Heart right ventricle (tissue), 16 donors: ENCODE results near the gene GRIN2A. TPM values are rescaled to one million over a fixed set of nuclear protein-coding genes. Genes with fewer than 3 reads are reported as not detected.

Source experiments
- ATAC-seq, 8 donors: fragments of 200-7000 bp; cut with Tn5 transposase; one replicate each; pipeline ENCODE4 v1.9.1; 2020; ENCODE audit warnings: mild to moderate bottlenecking in 8 of 8, moderate library complexity in 8 of 8, moderate number of reproducible peaks in 1 of 8
- DNase-seq, 2 donors: peaks; one replicate each; pipeline ENCODE4 v3.0.0-alpha.2; 2020
- H3K27ac ChIP-seq, 10 donors: fragments of 200-600 bp; sonication (generic) in 2 of 10; one replicate each; pipeline versions ENCODE4 v1.5.0 to v1.8.0; 2020 to 2022; ENCODE audit warnings: mild to moderate bottlenecking in 3 of 10
- H3K27me3 ChIP-seq, 7 donors: fragments of 200-600 bp; one replicate each; pipeline ENCODE4 v1.8.0; 2021 to 2022; ENCODE audit warnings: mild to moderate bottlenecking in 2 of 7
- H3K36me3 ChIP-seq, 9 donors: fragments of 200-600 bp; sonication (generic) in 1 of 9; one replicate each; pipeline versions ENCODE4 v1.5.0 to v1.8.0; 2020 to 2022; ENCODE audit warnings: mild to moderate bottlenecking in 2 of 9
- H3K4me1 ChIP-seq, 9 donors: fragments of 200-600 bp; sonication (generic) in 1 of 9; one replicate each; pipeline versions ENCODE4 v1.5.0 to v1.8.0; 2020 to 2022; ENCODE audit warnings: mild to moderate bottlenecking in 4 of 9
- H3K4me3 ChIP-seq, 10 donors: fragments of 200-600 bp; sonication (generic) in 2 of 10; one replicate each; pipeline versions ENCODE4 v1.5.0 to v1.8.0; 2020 to 2022; ENCODE audit warnings: mild to moderate bottlenecking in 7 of 10, moderate library complexity in 2 of 10
- H3K9me3 ChIP-seq, 11 donors: fragments of 200-600 bp in 10 of 11; sonication (generic) in 2 of 11; one replicate each; pipeline versions ENCODE4 v1.5.0 to v1.8.0; 2013 to 2022; ENCODE audit warnings: mild to moderate bottlenecking in 2 of 11, control low read depth in 1 of 11, moderate library complexity in 1 of 11
- CTCF ChIP-seq, 9 donors: fragments of 200-600 bp; sonication (generic) in 2 of 9; IDR thresholded peaks; one replicate each; pipeline versions ENCODE4 v1.5.0 to v1.8.0; 2021 to 2022; ENCODE audit warnings: antibody characterized with exemption in 9 of 9, mild to moderate bottlenecking in 5 of 9, moderate library complexity in 1 of 9
- WGBS, 2 donors: extraction: QIAGEN DNeasy Blood & Tissue Kit; methylation state at CpG; one replicate each; pipeline ENCODE4 v1.1.7; 2013; ENCODE audit warnings: inconsistent platforms in 1 of 2; 5-methylcytosine and 5-hydroxymethylcytosine counted together
- intact Hi-C, 10 donors: fragments of 100-400 bp; cut with DNase I; formaldehyde crosslinking; loops; one replicate each; pipeline versions ENCODE4 v1.11.1 to v1.14.2; 2022
- polyA plus RNA-seq, 2 donors: library from polyadenylated mRNA; stranded (reverse); fragments of 200-250 nt; gene quantifications; one replicate each; pipeline ENCODE4 v1.2.3, GENCODE V29; 2013
- total RNA-seq, 10 donors: library from RNA; stranded (reverse); fragmentation: NEBNext Ultra II Directional in 3 of 10; extraction: Animal tissue kit (Norgen Biotek cat#: 25700) in 3 of 10; gene quantifications; one replicate each; pipeline versions ENCODE4 v1.2.1 to v1.2.4, GENCODE V29; 2021 to 2023
- donor health status: Arrhythmogenic right ventricular cardiomyopathy.
- donor health status: ischemic (EF 13 %, LVEDD 7.1; RV severe dilation, severe dysfunction).
- donor health status: healthy with polysubstance abuse.
- donor health status: DM: no; HTN: yes; CAD: no.
- donor health status: DM: no; HTN: no; CAD: no.
- donor health status: ischemic (EF 25% LVEDD 6.9; RV normal size, moderate dysfunction).
- donor health status: ischemic (EF 25% LVEDD 5.7; RV mildly dilated, moderate dysfunction).
- donor health status: healthy.
- donor health status: DM: yes; HTN: yes; CAD: no.
- donor health status: Ischemic cardiomyopathy.
- donor health status: ischemic (EF 35%, LVEDD 5.7; RV mildly dilated, moderate dysfunction).
- donor health status: nonischemic (EF 11% LVEDD 7.7; RV severe dilation, severe dysfunction).
- donor health status: DM: yes; HTN: yes; CAD: no.
- donor health status: PGD.
- donor health status: ischemic (EF 29% LVEDD 5.4; RV normal size, mild dysfunction).
- donor health status: nonischemic (EF 23%, LVEDD 6.1; RV moderate dilation, normal function).

Gene GRIN2A
- total and polyA plus RNA-seq, 12 donors, result 0.01 to 11.7 (median 4.7) TPM

GRCh38 chr16:10003486-10003885 lies 178.7 kb downstream of the GRIN2A start:
- H3K9me3 ChIP-seq, result peaks cover 0 to 18% (median 5%) of the 10 kb centered on the region in 11 donors
- no peak overlapping the region for H3K4me3 ChIP-seq
- peaks cover 0 to 3% (median 0%) of the 10 kb centered on the region in 7 donors for H3K27me3 ChIP-seq
- intact Hi-C loops, result no loop called here
- H3K36me3 ChIP-seq, result no peaks in the 10 kb centered on the region
- ATAC-seq (no peak), DNase-seq (no peak)
- H3K4me1 ChIP-seq, result no peaks in the 10 kb centered on the region
- no peak overlapping the region for H3K27ac ChIP-seq
- WGBS, 2 donors, result 32 to 47% methylated on average over 2 of the region's 2 CpGs
- no peak for TF ChIP-seq CTCF (IDR thresholded peaks at IDR 0.05)

GRCh38 chr16:10001258-10001775 lies 180.9 kb downstream of the GRIN2A start:
- DNase-seq (no peak), ATAC-seq (no peak)
- WGBS, 2 donors, result 49 to 54% methylated on average over 2 of the region's 2 CpGs
- Histone ChIP-seq H3K36me3 (no peaks in the 10 kb centered on the region), H3K27me3 (peaks cover 0 to 4% (median 0%) of the 10 kb centered on the region in 7 donors), H3K27ac (no peak overlapping the region), H3K9me3 (peaks cover 0 to 11% (median 5%) of the 10 kb centered on the region in 11 donors), H3K4me1 (no peaks in the 10 kb centered on the region), H3K4me3 (no peak overlapping the region)
- intact Hi-C loops, result no loop called here
- no peak for TF ChIP-seq CTCF (IDR thresholded peaks at IDR 0.05)

DNA sequence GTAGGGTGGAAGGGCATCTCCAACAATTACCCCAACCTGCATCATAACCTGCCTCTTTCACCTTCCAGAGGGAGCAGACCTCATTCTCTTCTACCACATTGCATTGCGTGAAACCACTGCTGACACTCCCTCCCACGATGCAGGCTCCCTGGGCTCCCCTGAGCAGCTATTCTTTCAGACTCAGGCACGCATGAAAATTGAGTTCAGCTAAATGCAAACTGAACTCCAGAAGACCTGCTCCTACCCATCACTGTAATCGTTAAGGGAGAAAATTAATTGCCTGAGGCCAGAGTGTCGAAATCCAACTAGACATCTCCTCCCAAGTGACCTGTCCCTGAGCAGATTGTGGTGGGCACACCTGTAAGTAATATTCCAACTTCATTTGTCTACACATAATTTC lies 186.0 kb downstream of the GRIN2A start:
- ATAC-seq (no peak), DNase-seq (no peak)
- Histone ChIP-seq H3K9me3 (peaks cover 0 to 9% (median 0%) of the 10 kb centered on the region in 11 donors), H3K4me3 (no peak overlapping the region), H3K4me1 (no peaks in the 10 kb centered on the region), H3K27ac (no peak overlapping the region), H3K36me3 (no peaks in the 10 kb centered on the region), H3K27me3 (peaks cover 0 to 9% (median 0%) of the 10 kb centered on the region in 7 donors)
- no peak for TF ChIP-seq CTCF (IDR thresholded peaks at IDR 0.05)
- 59 to 64% methylated on average over 5 of the region's 5 CpGs for WGBS, 2 donors
- intact Hi-C loops, result no loop called here

- no peak for ATAC-seq
Observed at GRCh38 chr16:9992441-9992840, 189.8 kb downstream of the GRIN2A start.

More at GRCh38 chr16:9992441-9992840, 189.8 kb downstream of the GRIN2A start:
- H3K36me3 ChIP-seq, result no peaks in the 10 kb centered on the region
- no peak overlapping the region for H3K4me3 ChIP-seq
- WGBS, 2 donors, result 91 to 93% methylated on average over 7 of the region's 7 CpGs
- intact Hi-C loops, result no loop called here
- H3K9me3 ChIP-seq, result peaks cover 0 to 10% (median 0%) of the 10 kb centered on the region in 11 donors
- H3K27ac ChIP-seq, result no peak overlapping the region
- H3K27me3 ChIP-seq, result peaks cover 0 to 9% (median 0%) of the 10 kb centered on the region in 7 donors
- no peak for DNase-seq
- TF ChIP-seq CTCF (IDR thresholded peaks at IDR 0.05), result no peak
- no peaks in the 10 kb centered on the region for H3K4me1 ChIP-seq
